SU-DHL-6 (cell line): Measurements from ENCODE around the gene EPHA6.
"Not testable (repeated sequence)": the region's sequence is repeated elsewhere in the genome, so short reads cannot be mapped to it uniquely, and the experiment has no call there.

ENCODE experiments used
- EZH2phosphoT487 ChIP-seq: fragments of 200-600 bp; sonication (generic), shearing (Covaris generic); conservative IDR thresholded peaks from 2 replicates; pipeline ENCODE4 v1.6.1; 2018; ENCODE audit warnings: mild to moderate bottlenecking, antibody characterized with exemption, low read length, moderate library complexity, mixed read lengths
- TF ChIP-seq, protein P1 (sequence below): fragments of 200-600 bp; sonication (generic); IDR thresholded peaks from one replicate; pipeline ENCODE4 v1.5.1; 2017; ENCODE audit warnings: antibody characterized with exemption, mild to moderate bottlenecking, low read length, moderate library complexity; ENCODE audit not compliant: insufficient read depth, poor library complexity, severe bottlenecking

DNA sequence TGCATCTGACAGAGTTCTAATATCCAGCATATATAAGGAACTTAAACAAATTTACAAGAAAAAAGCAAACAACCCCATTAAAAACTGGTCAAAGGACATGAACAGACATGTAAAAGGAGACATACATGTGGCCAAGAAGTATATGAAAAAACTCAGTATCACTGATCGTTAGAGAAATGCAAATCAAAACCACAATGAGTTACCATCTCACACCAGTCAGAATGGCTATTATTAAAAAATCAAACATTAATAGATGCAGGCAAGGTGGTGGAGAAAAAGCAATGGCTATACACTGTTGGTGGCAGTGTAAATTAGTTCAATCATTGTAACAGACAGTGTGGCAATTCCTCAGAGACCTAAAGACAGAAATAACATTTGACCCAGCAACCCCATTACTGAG lies 806.1 kb downstream of the EPHA6 start:
- TF ChIP-seq, protein P1, sequence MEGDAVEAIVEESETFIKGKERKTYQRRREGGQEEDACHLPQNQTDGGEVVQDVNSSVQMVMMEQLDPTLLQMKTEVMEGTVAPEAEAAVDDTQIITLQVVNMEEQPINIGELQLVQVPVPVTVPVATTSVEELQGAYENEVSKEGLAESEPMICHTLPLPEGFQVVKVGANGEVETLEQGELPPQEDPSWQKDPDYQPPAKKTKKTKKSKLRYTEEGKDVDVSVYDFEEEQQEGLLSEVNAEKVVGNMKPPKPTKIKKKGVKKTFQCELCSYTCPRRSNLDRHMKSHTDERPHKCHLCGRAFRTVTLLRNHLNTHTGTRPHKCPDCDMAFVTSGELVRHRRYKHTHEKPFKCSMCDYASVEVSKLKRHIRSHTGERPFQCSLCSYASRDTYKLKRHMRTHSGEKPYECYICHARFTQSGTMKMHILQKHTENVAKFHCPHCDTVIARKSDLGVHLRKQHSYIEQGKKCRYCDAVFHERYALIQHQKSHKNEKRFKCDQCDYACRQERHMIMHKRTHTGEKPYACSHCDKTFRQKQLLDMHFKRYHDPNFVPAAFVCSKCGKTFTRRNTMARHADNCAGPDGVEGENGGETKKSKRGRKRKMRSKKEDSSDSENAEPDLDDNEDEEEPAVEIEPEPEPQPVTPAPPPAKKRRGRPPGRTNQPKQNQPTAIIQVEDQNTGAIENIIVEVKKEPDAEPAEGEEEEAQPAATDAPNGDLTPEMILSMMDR: not testable (repeated sequence)
- not testable (repeated sequence) for TF ChIP-seq EZH2phosphoT487
